HL-60 (cell line): ENCODE results near the gene SANBR.

ENCODE experiments used
- DNase-seq, 2 experiments: peaks; one replicate each; pipeline ENCODE4 v3.0.0-alpha.2; 2010 to 2020; ENCODE audit warnings: low read depth in 1 of 2, low spot score in 1 of 2
- H3K27ac ChIP-seq: fragments of 250-450 bp; sonication (Bioruptor Pico); replicated peaks from 2 replicates; pipeline ENCODE4 v1.5.1; 2020; ENCODE audit warnings: mild to moderate bottlenecking, moderate library complexity
- H3K27me3 ChIP-seq: fragments of 250-450 bp; sonication (Bioruptor Pico); 2 replicates; pipeline ENCODE4 v1.5.1; 2021; ENCODE audit warnings: mild to moderate bottlenecking, moderate library complexity; ENCODE audit not compliant: insufficient read depth, poor library complexity, severe bottlenecking
- H3K4me3 ChIP-seq: replicated peaks from 2 replicates; pipeline ENCODE4 v1.5.1; 2011; ENCODE audit warnings: mild to moderate bottlenecking, control low read depth, low read length; ENCODE audit not compliant: insufficient read depth
- CTCF ChIP-seq: IDR thresholded peaks from one replicate; pipeline ENCODE4 v1.5.1; 2011; ENCODE audit warnings: low read length, control low read depth, inconsistent platforms; ENCODE audit not compliant: insufficient read depth
- GABPA ChIP-seq: IDR thresholded peaks from 2 replicates; pipeline ENCODE4 v1.6.1; 2012; ENCODE audit warnings: low read depth
- POLR2AphosphoS5 ChIP-seq: IDR thresholded peaks from 2 replicates; pipeline ENCODE4 v1.6.1; 2012; ENCODE audit warnings: low read depth
- REST ChIP-seq: IDR thresholded peaks from 2 replicates; pipeline ENCODE4 v1.6.1; 2012; ENCODE audit warnings: low read depth; ENCODE audit not compliant: insufficient replicate concordance
- SPI1 ChIP-seq: IDR thresholded peaks from 2 replicates; pipeline ENCODE4 v1.6.1; 2012; ENCODE audit warnings: low read depth, mild to moderate bottlenecking, borderline replicate concordance

Gene SANBR

GRCh38 chr2:61042807-61043206, 22.9 kb upstream of the SANBR start:
- DNase-seq, result no peak
- Histone ChIP-seq H3K27ac (no peak overlapping the region), H3K4me3 (no peak overlapping the region), H3K27me3 (no peaks in the 10 kb centered on the region)
- TF ChIP-seq CTCF (no peak), SPI1 (no peak), GABPA (no peak), POLR2AphosphoS5 (no peak), REST (no peak)

- TF ChIP-seq REST (no peak), POLR2AphosphoS5 (no peak), GABPA (no peak), SPI1 (no peak), CTCF (no peak)
- peak in 1 of 2 experiments; percentile 3 for DNase-seq
- H3K27me3 ChIP-seq, result no peaks in the 10 kb centered on the region
- peak overlapping the region; percentile 6; the same call in 1 of the 2 replicates for H3K27ac ChIP-seq
- no peak overlapping the region for H3K4me3 ChIP-seq
Measured at GRCh38 chr2:61044636-61045035, 21.0 kb upstream of the SANBR start.

GRCh38 chr2:61045226-61045625, 20.4 kb upstream of the SANBR start:
- no peak for TF ChIP-seq GABPA
- TF ChIP-seq REST, result no peak
- no peak for TF ChIP-seq SPI1
- no peak for TF ChIP-seq POLR2AphosphoS5
- no peak for TF ChIP-seq CTCF
- no peak overlapping the region for H3K27ac ChIP-seq
- no peak overlapping the region for H3K4me3 ChIP-seq
- no peak for DNase-seq
- H3K27me3 ChIP-seq, result no peaks in the 10 kb centered on the region
